IPS-20b (cell line): ENCODE measurements around the gene ZXDC.

Experiments used
- H3K27ac ChIP-seq: one replicate; pipeline ENCODE4 v1.5.1; 2013; ENCODE audit warnings: low read length
- H3K27me3 ChIP-seq: 2 replicates; pipeline ENCODE4 v1.6.1; 2013; ENCODE audit warnings: mild to moderate bottlenecking, low read length, inconsistent platforms; ENCODE audit not compliant: insufficient read depth
- H3K36me3 ChIP-seq: 2 replicates; pipeline ENCODE4 v1.6.1; 2013; ENCODE audit warnings: low read depth, mild to moderate bottlenecking, inconsistent platforms, low read length, moderate library complexity; ENCODE audit not compliant: insufficient read depth
- H3K4me1 ChIP-seq: 2 replicates; pipeline ENCODE4 v1.6.1; 2013; ENCODE audit warnings: mild to moderate bottlenecking, control low read depth, inconsistent platforms, low read length, moderate library complexity; ENCODE audit not compliant: insufficient read depth
- H3K4me3 ChIP-seq: 2 replicates; pipeline ENCODE4 v1.5.1; 2013; ENCODE audit warnings: mild to moderate bottlenecking, low read length, inconsistent platforms
- H3K9ac ChIP-seq: 2 replicates; pipeline ENCODE4 v1.6.1; 2013; ENCODE audit warnings: low read depth, mild to moderate bottlenecking, inconsistent platforms, low read length, moderate library complexity
- H3K9me3 ChIP-seq: 2 replicates; pipeline ENCODE4 v1.6.1; 2013; ENCODE audit warnings: mild to moderate bottlenecking, low read depth, low read length, inconsistent platforms; ENCODE audit not compliant: insufficient read depth

The ZXDC gene

GRCh38 chr3:126517291-126517951 lies 41.7 kb upstream of the ZXDC start, which contains the start of gene UROC1:
TSS of gene UROC1 (minus strand) at chr3:126517773. CDS start at chr3:126517719, 54 bp downstream.
- Histone ChIP-seq H3K4me3 (no peak within 1 kb of the TSS), H3K27ac (no peak within 1 kb of the TSS), H3K4me1 (no peaks in the 10 kb centered on the region), H3K9me3 (no peaks in the 10 kb centered on the region), H3K36me3 (no peaks in the 10 kb centered on the region), H3K27me3 (peaks cover 1% of the 10 kb centered on the region), H3K9ac (no peak within 1 kb of the TSS)

GRCh38 chr3:126516936-126517290 lies 41.2 kb upstream of the ZXDC start:
- no peak overlapping the region for H3K27ac ChIP-seq

GRCh38 chr3:126516152-126516935 lies 40.7 kb upstream of the ZXDC start:
- no peaks in the 10 kb centered on the region for H3K4me1 ChIP-seq
- no peak overlapping the region for H3K4me3 ChIP-seq
- H3K27me3 ChIP-seq = no peaks in the 10 kb centered on the region
- no peak overlapping the region for H3K9ac ChIP-seq
- H3K36me3 ChIP-seq = no peaks in the 10 kb centered on the region
- no peaks in the 10 kb centered on the region for H3K9me3 ChIP-seq
- H3K27ac ChIP-seq = no peak overlapping the region

More at GRCh38 chr3:126516936-126517290, 41.2 kb upstream of the ZXDC start:
- no peaks in the 10 kb centered on the region for H3K36me3 ChIP-seq
- no peaks in the 10 kb centered on the region for H3K9me3 ChIP-seq
- no peak overlapping the region for H3K4me3 ChIP-seq
- no peaks in the 10 kb centered on the region for H3K27me3 ChIP-seq
- H3K4me1 ChIP-seq = no peaks in the 10 kb centered on the region
- no peak overlapping the region for H3K9ac ChIP-seq

- no peak overlapping the region for H3K27ac ChIP-seq
- H3K9ac ChIP-seq = no peak overlapping the region
- H3K4me1 ChIP-seq = no peaks in the 10 kb centered on the region
- no peaks in the 10 kb centered on the region for H3K9me3 ChIP-seq
- no peak overlapping the region for H3K4me3 ChIP-seq
- H3K36me3 ChIP-seq = no peaks in the 10 kb centered on the region
- no peaks in the 10 kb centered on the region for H3K27me3 ChIP-seq
Observed at GRCh38 chr3:126515066-126515706, 39.5 kb upstream of the ZXDC start.

GRCh38 chr3:126514161-126514560 lies 38.5 kb upstream of the ZXDC start:
- no peaks in the 10 kb centered on the region for H3K36me3 ChIP-seq
- no peak overlapping the region for H3K27ac ChIP-seq
- H3K9me3 ChIP-seq = no peaks in the 10 kb centered on the region; the same call in 1 of the 2 replicates
- no peak overlapping the region for H3K9ac ChIP-seq
- no peaks in the 10 kb centered on the region for H3K27me3 ChIP-seq
- no peak overlapping the region for H3K4me3 ChIP-seq
- no peaks in the 10 kb centered on the region for H3K4me1 ChIP-seq

- Histone ChIP-seq H3K27ac (no peak overlapping the region), H3K4me3 (no peak overlapping the region), H3K4me1 (no peaks in the 10 kb centered on the region), H3K36me3 (no peaks in the 10 kb centered on the region), H3K9me3 (no peaks in the 10 kb centered on the region; the same call in 1 of the 2 replicates), H3K27me3 (no peaks in the 10 kb centered on the region), H3K9ac (no peak overlapping the region)
Observed at GRCh38 chr3:126512916-126513650, 37.4 kb upstream of the ZXDC start.

GRCh38 chr3:126512026-126512425 lies 36.3 kb upstream of the ZXDC start:
- no peak overlapping the region for H3K9ac ChIP-seq
- no peaks in the 10 kb centered on the region; the same call in 1 of the 2 replicates for H3K9me3 ChIP-seq
- no peak overlapping the region for H3K4me3 ChIP-seq
- no peak overlapping the region for H3K27ac ChIP-seq
- no peaks in the 10 kb centered on the region for H3K27me3 ChIP-seq
- no peaks in the 10 kb centered on the region for H3K4me1 ChIP-seq
- H3K36me3 ChIP-seq = no peaks in the 10 kb centered on the region

GRCh38 chr3:126511291-126511690 lies 35.6 kb upstream of the ZXDC start:
- no peak overlapping the region for H3K27ac ChIP-seq
- H3K9me3 ChIP-seq = no peaks in the 10 kb centered on the region; the same call in 1 of the 2 replicates
- H3K27me3 ChIP-seq = no peaks in the 10 kb centered on the region
- no peaks in the 10 kb centered on the region for H3K4me1 ChIP-seq
- no peak overlapping the region for H3K9ac ChIP-seq
- H3K4me3 ChIP-seq = no peak overlapping the region
- no peaks in the 10 kb centered on the region for H3K36me3 ChIP-seq

- H3K27ac ChIP-seq = no peak overlapping the region
- H3K9me3 ChIP-seq = no peaks in the 10 kb centered on the region; the same call in 1 of the 2 replicates
- H3K36me3 ChIP-seq = no peaks in the 10 kb centered on the region
- H3K27me3 ChIP-seq = no peaks in the 10 kb centered on the region
- no peak overlapping the region for H3K9ac ChIP-seq
- no peaks in the 10 kb centered on the region for H3K4me1 ChIP-seq
- H3K4me3 ChIP-seq = no peak overlapping the region
Observed at GRCh38 chr3:126510308-126510910, 34.7 kb upstream of the ZXDC start.

- no peaks in the 10 kb centered on the region; the same call in 1 of the 2 replicates for H3K9me3 ChIP-seq
- H3K9ac ChIP-seq = no peak overlapping the region
- H3K4me3 ChIP-seq = no peak overlapping the region
- H3K36me3 ChIP-seq = no peaks in the 10 kb centered on the region
- H3K27ac ChIP-seq = no peak overlapping the region
- H3K27me3 ChIP-seq = no peaks in the 10 kb centered on the region
- H3K4me1 ChIP-seq = no peaks in the 10 kb centered on the region
Observed at GRCh38 chr3:126509597-126510307, 34.1 kb upstream of the ZXDC start.
